Measurements from ENCODE around the gene CYFIP1.

Gene CYFIP1

GRCh38 chr15:22981051-22981840 is 1.1 kb upstream of the CYFIP1 start:
- H3K27ac Mint-ChIP-seq: no peak overlapping the region
- H3K36me3 Mint-ChIP-seq: no peaks in the 10 kb centered on the region
- peak overlapping the region; percentile 70 for H3K4me3 Mint-ChIP-seq
- DNase-seq: no peak
- peaks cover 32% of the 10 kb centered on the region for H3K27me3 Mint-ChIP-seq
- CTCF ChIA-PET: interaction anchor here (1.2 kb wide), 1 partner anchor 58 kb away, joined by 3 read pairs; the partner anchor contains the start of gene TUBGCP5
- H3K9me3 Mint-ChIP-seq: no peaks in the 10 kb centered on the region
- peaks cover 18% of the 10 kb centered on the region for H3K4me1 Mint-ChIP-seq

- DNase-seq: peak; percentile 59
- H3K4me3 Mint-ChIP-seq: peak overlapping the region; percentile 80
These were observed 655 bp downstream of the CYFIP1 start for GRCh38 chr15:22979238-22980188.

GRCh38 chr15:22978691-22979237 is 1.4 kb downstream of the CYFIP1 start:
- Mint-ChIP-seq H3K36me3 (no peaks in the 10 kb centered on the region), H3K27me3 (peaks cover 32% of the 10 kb centered on the region), H3K4me1 (peaks cover 22% of the 10 kb centered on the region), H3K27ac (peak overlapping the region; percentile 30), H3K9me3 (no peaks in the 10 kb centered on the region), H3K4me3 (peak overlapping the region; percentile 80)
- CTCF ChIA-PET: interaction anchor here (0.6 kb wide), 1 partner anchor 15 kb away, joined by 3 read pairs; no protein-coding TSS in a partner anchor
- no peak for DNase-seq

More at GRCh38 chr15:22979238-22980188, 655 bp downstream of the CYFIP1 start:
- Mint-ChIP-seq H3K9me3 (no peaks in the 10 kb centered on the region), H3K27me3 (peaks cover 32% of the 10 kb centered on the region), H3K27ac (no peak overlapping the region), H3K4me1 (peaks cover 22% of the 10 kb centered on the region), H3K36me3 (no peaks in the 10 kb centered on the region)
- CTCF ChIA-PET: interaction anchor here (0.6 kb wide), 1 partner anchor 16 kb away, joined by 3 read pairs; no protein-coding TSS in a partner anchor

DNA sequence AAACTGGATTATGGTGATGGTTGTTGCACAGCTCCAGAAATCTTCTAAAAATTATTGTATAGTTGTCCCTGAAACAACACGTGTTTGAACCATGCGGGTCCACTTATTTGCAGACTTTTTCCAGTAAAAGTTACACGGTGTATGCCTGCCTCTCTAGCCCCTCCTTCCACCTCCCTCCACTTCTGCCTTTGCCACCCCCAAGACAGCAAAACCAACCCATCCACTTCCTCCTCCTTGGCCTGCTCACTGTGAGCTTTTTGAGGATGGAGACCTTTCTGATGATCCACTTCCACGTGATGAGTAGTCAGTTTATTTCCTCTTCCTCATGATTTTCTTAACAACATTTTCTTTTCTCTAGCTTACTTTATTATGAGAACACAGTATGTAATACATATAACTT is 5.4 kb downstream of the CYFIP1 start:
- CTCF ChIA-PET: no interaction called here
- H3K4me3 Mint-ChIP-seq: no peak overlapping the region
- no peaks in the 10 kb centered on the region for H3K36me3 Mint-ChIP-seq
- H3K27me3 Mint-ChIP-seq: peaks cover 25% of the 10 kb centered on the region
- no peaks in the 10 kb centered on the region for H3K9me3 Mint-ChIP-seq
- H3K4me1 Mint-ChIP-seq: peaks cover 18% of the 10 kb centered on the region
- no peak overlapping the region for H3K27ac Mint-ChIP-seq
- no peak for DNase-seq

GRCh38 chr15:22973987-22974386 is 6.2 kb downstream of the CYFIP1 start:
- Mint-ChIP-seq H3K27ac (no peak overlapping the region), H3K4me3 (no peak overlapping the region), H3K9me3 (peaks cover 2% of the 10 kb centered on the region), H3K36me3 (no peaks in the 10 kb centered on the region), H3K4me1 (peaks cover 11% of the 10 kb centered on the region), H3K27me3 (peaks cover 18% of the 10 kb centered on the region)
- CTCF ChIA-PET: no interaction called here
- DNase-seq: no peak

DNA sequence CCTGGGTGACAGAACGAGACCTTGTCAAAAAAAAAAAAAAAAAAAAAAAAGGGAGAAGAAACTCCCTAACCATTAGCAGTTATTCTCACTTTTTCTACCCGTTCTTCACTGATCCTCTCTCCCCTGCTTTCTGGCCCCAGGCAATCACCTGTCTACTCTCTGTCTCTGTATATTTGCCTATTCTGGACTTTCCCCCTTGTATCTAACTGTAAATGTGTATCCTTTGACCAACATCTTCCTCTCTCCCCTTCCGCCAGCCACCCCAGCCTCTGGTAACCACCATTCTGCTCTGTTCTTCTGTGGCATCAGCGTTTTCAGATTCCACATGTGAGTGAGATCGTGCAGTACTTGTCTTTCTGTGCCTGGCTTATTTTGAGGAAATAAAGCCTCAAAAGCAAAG is 6.9 kb downstream of the CYFIP1 start:
- DNase-seq: no peak
- H3K27me3 Mint-ChIP-seq: peaks cover 12% of the 10 kb centered on the region

DNA sequence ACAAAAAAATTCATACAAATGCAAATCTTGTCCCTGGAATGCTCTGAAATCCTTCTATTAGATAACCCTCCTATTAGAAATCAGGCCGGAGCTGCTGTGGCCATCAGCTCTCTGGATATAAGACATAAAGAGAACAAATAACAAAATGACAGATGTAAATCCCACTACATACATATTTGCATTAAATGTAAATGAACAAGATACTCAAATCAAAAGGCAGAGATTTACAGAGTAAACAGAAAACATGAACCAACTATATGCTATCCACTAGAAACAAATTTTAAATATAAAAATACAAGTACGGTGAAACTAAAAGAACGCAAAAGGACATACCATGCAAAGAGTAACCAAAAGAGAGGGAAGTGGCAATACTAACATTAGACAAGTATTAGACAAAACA is 10.7 kb downstream of the CYFIP1 start:
- Mint-ChIP-seq H3K9me3 (peaks cover 2% of the 10 kb centered on the region), H3K27ac (no peak overlapping the region), H3K4me3 (no peak overlapping the region), H3K36me3 (no peaks in the 10 kb centered on the region), H3K4me1 (no peaks in the 10 kb centered on the region), H3K27me3 (peaks cover 4% of the 10 kb centered on the region)
- CTCF ChIA-PET: no interaction called here
- DNase-seq: no peak

More for the DNA sequence above, 6.9 kb downstream of the CYFIP1 start:
- Mint-ChIP-seq H3K27ac (no peak overlapping the region), H3K9me3 (peaks cover 2% of the 10 kb centered on the region), H3K36me3 (no peaks in the 10 kb centered on the region), H3K4me1 (peaks cover 4% of the 10 kb centered on the region), H3K4me3 (no peak overlapping the region)
- CTCF ChIA-PET: no interaction called here

GRCh38 chr15:22968366-22968765 is 11.8 kb downstream of the CYFIP1 start:
- H3K36me3 Mint-ChIP-seq: no peaks in the 10 kb centered on the region
- H3K4me1 Mint-ChIP-seq: no peaks in the 10 kb centered on the region
- H3K4me3 Mint-ChIP-seq: no peak overlapping the region
- CTCF ChIA-PET: no interaction called here
- H3K27me3 Mint-ChIP-seq: peaks cover 2% of the 10 kb centered on the region
- H3K27ac Mint-ChIP-seq: no peak overlapping the region
- DNase-seq: no peak
- peaks cover 2% of the 10 kb centered on the region for H3K9me3 Mint-ChIP-seq

- CTCF ChIA-PET: no interaction called here
- H3K4me1 Mint-ChIP-seq: no peaks in the 10 kb centered on the region
- no peak overlapping the region for H3K4me3 Mint-ChIP-seq
- H3K27ac Mint-ChIP-seq: no peak overlapping the region
- no peaks in the 10 kb centered on the region for H3K36me3 Mint-ChIP-seq
- DNase-seq: no peak
- peaks cover 2% of the 10 kb centered on the region for H3K9me3 Mint-ChIP-seq
- H3K27me3 Mint-ChIP-seq: no peaks in the 10 kb centered on the region
These were observed 12.9 kb downstream of the CYFIP1 start for GRCh38 chr15:22967084-22967770.

DNA sequence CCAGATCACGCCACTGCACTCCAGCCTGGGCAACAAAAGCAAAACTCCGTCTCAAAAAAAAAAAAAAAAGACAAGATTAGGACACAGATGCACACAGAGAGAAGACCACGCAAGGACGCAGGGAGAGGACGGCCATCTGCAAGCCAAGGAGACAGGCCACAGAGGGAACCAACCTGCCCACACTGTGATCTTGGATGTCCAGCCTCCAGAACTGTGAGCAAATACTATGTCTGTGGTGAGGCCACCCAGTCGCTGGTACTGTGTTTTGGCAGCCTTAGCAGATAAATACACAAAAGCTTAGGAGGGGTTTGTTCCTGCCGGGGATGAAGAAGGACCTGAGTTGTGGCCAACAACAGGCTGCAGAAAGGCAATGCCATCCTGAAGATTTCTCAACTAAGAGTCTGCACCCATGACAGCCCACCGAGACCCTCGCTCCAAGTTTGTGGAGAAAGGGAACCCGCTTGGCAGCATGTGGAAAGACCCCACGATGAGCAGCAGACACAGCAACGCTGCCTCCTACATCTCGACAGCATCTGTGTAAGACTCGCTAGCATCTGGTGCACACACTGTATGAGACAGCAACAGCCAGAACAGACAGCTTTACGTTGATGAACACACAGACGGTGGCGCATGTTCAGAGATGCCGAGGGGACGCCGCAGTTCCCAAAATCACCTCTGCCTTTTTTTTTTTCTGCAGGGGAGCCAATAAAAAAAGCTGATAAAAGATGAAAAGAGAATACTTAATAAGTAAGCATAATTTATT is 13.7 kb downstream of the CYFIP1 start:
- DNase-seq: no peak
- Mint-ChIP-seq H3K27ac (no peak overlapping the region), H3K27me3 (no peaks in the 10 kb centered on the region), H3K36me3 (no peaks in the 10 kb centered on the region), H3K9me3 (peaks cover 2% of the 10 kb centered on the region), H3K4me1 (no peaks in the 10 kb centered on the region), H3K4me3 (no peak overlapping the region)
- CTCF ChIA-PET: no interaction called here

DNA sequence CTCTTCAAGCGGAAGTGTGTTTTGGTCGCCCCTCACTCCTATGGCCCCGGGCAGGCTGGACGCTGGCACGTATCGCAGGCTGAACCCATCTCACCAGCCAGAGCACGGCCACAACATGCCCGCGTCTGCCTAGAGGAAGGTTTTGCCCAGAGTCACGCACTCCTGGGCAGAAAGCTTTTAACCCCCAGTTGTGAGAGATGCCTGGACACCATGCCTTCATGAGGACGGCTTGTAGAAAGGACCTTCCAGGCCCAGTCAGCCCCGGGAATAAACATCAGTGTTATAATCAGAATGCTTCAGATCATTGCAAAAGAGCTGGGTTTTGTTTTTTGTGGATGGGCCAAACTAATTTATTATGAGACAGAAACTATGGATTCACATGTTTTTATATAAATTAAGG is 16.5 kb downstream of the CYFIP1 start:
- no peak overlapping the region for H3K27ac Mint-ChIP-seq
- CTCF ChIA-PET: interaction anchor here (0.6 kb wide), 1 partner anchor 16 kb away, joined by 3 read pairs; no protein-coding TSS in a partner anchor

DNA sequence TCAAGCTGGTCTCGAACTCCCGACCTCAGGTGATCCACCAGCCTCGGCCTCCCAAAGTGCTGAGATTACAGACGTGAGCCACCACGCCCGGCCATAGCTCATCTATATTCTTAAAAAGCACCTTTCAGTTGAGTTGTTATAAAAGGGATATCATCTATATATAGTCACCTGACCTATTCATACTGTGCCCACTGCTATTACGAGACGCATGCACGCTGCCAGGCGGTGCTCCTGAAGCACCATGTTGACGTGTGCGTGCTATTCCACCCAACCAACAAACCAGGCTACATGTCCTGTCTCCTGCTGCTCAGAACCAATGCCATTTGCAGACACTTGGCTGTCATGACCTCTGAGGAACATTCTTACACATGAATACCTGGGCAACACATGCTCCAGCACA is 17.6 kb downstream of the CYFIP1 start:
- Mint-ChIP-seq H3K9me3 (no peaks in the 10 kb centered on the region), H3K4me3 (no peak overlapping the region), H3K27ac (no peak overlapping the region), H3K36me3 (no peaks in the 10 kb centered on the region), H3K4me1 (no peaks in the 10 kb centered on the region), H3K27me3 (no peaks in the 10 kb centered on the region)
- no peak for DNase-seq
- CTCF ChIA-PET: no interaction called here

More for the DNA sequence above, 16.5 kb downstream of the CYFIP1 start:
- no peaks in the 10 kb centered on the region for H3K36me3 Mint-ChIP-seq
- H3K4me1 Mint-ChIP-seq: no peaks in the 10 kb centered on the region
- H3K27me3 Mint-ChIP-seq: no peaks in the 10 kb centered on the region
- no peaks in the 10 kb centered on the region for H3K9me3 Mint-ChIP-seq
- DNase-seq: no peak
- no peak overlapping the region for H3K4me3 Mint-ChIP-seq

GRCh38 chr15:22961762-22962161 is 18.4 kb downstream of the CYFIP1 start:
- H3K9me3 Mint-ChIP-seq: no peaks in the 10 kb centered on the region
- H3K36me3 Mint-ChIP-seq: no peaks in the 10 kb centered on the region
- CTCF ChIA-PET: no interaction called here
- no peaks in the 10 kb centered on the region for H3K4me1 Mint-ChIP-seq
- no peak overlapping the region for H3K4me3 Mint-ChIP-seq
- no peaks in the 10 kb centered on the region for H3K27me3 Mint-ChIP-seq
- no peak overlapping the region for H3K27ac Mint-ChIP-seq
- no peak for DNase-seq

Measured in activated naive CD4-positive, alpha-beta T cell treated with anti-CD3 and anti-CD28 coated beads, Interleukin-2, amount 10 ng/mL, durations not matched to agents 7 days and 5 days (primary cell).